NCI-H1092 (cell line): ENCODE results near the gene IFT57.
A peak's percentile ranks its signal among the peaks of the same experiment; 100 is the strongest.

ENCODE experiments used
- DNase-seq: peaks from one replicate; lab custom pipeline; 2025; lab: John Stamatoyannopoulos, UW

The IFT57 gene

DNA sequence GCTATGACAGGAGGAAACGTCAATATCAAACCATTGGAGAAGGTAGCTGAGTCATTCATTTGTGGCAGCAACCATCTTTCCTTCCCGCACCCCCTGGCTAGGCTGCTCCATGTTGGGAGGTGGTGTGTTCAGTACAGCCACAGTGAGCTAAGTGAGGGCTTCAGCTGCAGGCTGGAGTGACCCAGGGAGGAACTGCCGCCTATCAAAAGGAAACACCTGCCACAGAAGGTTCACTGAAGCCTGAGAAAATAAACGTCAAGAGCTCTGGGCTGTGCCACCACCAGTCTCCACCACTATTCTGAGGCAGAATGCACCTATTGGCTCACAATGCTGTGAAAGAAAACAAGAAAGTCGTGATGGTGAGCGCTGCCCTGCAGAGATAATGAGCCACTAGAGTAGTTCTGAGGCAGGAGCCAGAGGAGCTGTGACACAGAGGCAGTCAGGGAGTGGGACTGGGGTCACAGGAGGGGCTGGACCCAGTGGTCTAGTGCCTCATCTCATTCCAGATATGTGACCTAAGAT lies 96.6 kb downstream of the IFT57 start:
- DNase-seq: peak; percentile 77

DNA sequence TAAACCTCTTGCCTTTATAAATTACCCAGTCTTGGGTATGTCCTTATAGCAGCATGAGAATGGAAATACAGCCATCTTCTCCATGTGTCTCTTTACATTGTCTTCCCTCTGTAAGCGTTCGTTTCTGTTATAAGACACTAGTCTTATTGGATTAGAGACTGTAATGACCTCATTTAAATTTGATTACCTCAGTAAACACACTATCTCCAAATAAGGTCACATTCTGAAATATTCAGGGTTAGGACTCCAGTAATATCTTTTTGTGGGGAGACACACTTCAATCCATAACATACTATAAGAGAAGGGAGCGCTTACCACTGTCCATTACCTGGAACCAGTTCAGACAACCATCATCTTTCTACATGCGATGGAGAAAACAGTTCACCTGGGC lies 97.1 kb downstream of the IFT57 start:
- DNase-seq: no peak

DNA sequence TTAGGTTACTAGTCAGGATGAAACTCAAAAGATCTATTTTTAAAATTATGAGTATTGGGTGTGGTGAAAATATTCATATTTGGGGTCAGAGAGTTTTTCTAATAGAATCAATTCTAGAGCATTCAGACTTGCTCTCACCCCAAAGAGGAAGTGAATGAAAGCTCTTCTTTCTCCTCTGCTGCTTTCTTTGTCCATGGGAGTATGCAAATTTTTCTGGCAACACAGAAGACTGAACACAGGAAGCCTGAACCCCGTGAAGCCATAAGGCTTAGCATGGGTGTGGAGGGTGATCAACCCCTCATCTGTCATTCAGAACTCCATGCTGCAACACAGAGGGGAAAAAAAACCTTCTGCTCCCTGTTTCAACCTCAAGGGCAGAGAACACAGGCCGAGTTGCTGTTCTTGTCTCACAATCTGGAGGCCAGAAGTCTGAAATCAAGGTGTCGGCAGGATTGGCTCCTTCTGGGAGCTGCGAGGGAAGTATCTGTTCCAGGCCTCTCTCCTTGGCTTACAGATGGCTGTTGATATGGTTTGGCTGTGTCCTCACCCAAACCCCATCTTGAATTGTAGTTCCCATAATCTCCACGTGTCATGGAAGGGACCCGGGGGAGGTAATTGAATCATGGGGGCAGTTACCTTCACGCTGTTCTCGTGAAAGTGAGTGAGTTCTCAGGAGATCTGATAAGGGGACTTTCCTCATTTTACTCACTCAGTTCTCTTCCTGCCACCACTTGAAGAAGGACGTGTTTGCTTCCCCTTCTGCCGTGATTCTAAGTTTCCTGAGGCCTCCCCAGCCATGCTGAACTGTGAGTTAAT lies 97.7 kb downstream of the IFT57 start:
- DNase-seq: no peak

DNA sequence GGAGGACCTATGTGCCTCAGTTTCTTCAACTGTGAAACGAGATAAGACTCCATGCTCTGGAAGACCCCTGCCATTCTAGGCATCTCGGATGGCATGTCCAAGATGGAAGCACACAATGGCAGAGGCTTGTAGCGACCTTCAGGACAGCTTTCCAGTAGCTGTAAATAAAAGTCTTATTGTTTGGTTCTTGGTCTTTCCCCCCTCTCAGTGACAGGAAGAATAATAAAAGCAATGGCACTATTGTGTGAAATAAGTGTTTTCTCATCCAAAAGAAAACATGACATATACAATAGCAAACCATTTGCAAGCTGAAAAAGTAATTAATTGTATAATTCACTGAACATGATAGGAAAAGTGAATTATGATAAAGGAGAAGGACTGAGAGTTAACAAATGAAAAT lies 98.9 kb downstream of the IFT57 start:
- DNase-seq: no peak

DNA sequence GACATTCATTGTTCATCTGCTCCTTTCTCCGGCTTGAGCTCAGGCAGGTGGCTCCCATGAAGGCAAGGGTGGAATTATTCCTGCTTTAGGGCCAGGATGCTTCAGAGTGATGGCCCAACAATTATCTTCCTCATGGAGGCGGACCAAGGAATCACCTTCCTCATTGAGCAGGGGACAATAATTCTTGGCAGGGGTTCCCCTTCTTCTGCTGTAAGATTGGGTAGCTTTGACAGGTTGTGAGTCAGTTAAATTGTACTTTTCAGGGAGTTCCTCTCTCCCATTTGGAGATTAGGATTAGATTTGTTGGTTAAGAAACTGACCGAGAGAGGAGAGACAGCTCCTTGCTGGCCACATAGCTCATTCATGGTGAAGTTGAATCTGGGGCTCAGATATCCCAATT lies 99.9 kb downstream of the IFT57 start:
- no peak for DNase-seq

DNA sequence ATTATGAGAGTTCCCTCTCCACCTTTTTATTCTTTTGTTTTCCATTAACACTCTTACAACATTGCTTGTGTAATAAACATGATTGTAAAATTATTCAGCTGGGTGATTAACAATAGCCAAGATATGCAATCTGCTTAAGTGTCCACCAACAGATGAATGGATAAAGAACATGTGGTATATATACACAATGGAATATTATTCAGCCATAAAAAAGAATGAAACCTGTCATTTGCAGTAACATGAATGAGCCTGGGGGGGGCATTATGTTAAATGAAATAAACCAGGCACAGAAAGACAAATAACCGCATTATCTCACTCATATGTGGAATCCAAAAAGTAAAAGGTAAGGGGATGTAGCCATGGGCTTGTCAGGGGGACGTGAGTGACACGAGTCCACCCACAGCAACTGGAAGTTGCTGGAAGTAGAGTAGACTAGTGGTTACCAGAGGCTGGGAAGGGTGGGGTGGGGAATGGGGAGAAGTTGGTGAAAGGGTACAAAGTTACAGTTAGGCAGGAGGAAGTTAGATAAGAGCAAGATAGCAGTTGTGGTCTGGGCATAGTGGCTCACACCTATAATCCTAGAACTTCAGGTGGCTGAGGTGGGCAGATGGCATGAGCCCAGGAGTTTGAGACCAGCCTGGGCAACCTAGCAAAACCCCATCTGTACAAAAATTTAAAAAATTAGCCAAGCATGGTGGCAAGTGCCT lies 102.7 kb downstream of the IFT57 start:
- DNase-seq: no peak

DNA sequence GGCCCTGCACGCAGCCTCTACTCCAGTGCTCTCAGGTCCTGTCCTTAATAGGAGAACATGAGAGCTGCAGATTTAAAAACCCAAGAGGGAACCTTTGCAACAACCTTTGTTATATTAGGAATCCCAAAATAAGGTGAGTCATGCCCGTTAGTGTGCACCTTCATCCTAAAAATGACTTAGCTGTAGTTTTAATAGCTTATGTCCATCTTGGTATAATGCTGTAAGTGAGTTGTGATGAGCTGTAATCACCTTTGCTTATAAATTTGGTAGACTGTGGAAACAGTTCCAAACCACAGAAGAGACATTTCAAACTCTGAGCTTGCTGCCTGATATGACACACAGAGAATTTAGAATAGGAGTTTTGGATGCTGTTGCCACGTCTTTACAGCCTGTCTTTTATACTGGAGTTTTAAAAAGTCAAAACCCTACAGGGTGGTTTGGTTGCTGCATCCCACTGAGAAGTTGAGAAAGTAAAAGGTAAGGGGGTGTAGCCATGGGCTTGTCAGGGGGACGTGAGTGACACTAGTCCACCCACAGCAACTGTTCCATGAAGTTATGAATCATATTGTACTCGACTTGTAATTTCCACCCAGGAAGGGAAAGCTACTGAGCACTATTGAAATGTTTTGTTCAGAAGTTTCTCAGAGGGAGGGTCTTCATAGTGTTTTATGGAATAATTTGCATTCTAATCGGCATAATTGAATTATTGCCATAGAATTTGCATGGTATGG lies 104.0 kb downstream of the IFT57 start:
- DNase-seq: no peak

DNA sequence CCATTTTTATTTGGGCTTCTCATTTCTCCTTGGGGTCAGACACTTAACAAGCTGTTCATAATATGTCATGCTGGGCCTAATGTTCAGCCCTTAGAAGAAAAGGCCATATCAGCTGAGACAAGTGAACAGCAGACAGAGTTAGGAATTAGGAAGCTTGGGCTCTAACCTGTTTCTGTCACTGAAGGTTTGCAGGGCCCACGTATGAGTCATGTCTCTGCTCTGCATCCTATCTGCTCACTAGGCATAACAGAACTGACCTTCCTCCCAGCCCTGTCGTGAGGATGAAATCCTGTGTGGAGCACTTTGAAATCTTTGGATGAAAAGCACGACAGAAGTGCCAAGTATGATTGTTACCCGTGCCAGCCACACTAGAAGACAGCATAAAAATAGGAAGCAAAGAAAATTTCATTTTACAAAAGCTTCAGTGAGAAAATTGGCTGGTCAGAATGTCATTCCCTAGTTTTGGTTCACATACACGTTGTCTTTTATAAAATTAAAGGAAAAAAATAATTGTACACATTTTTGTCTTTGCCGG lies 104.9 kb downstream of the IFT57 start:
- DNase-seq: no peak

DNA sequence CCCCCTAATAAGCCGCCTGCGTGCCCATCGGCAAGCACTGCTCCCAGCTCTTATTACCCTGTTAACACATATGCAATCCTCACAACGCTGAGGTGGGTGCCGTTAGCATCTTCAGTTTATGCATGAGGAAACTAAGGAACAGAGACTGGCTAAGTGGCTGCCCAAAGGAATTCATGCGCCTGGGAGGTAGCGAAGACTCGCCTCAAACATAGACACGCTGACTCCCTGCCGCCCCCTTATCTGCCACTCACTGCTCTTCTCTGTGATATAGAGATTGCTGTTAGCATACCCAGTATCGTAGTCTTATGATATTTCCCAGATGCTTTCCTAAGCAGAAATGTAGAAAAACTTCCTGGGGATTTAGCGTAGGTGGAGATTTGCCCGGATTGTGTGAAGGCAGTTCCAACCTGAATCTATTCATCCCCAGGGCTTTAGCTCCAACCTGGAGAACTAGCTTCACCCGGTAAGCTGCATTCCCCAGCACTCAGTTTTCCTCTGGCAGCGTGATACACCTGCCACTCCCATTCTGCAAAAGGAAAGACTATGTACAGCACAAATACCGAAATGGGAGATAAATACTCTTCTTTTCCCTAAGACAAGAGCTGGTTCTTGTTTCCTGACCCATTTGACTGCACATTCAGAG lies 107.7 kb downstream of the IFT57 start:
- no peak for DNase-seq

DNA sequence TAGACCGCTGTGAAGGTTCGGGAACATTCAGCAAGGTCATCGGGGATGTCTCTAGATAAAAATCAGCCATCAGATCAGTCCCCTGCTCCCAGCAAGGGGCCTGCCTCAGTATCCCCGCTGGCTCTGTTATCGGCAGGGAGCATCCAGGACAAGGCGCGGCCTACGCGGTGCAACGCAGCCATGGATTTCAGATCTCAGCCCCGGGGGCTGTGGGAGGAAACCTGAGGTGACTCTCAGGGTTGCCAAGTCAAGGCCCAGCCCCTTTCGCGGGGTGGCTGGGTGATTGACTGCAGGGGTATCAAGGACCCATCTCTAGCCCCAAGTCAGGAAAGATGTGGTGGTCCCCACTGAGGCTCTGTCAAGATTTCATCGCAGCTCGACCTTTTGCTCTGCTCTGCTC lies 108.2 kb downstream of the IFT57 start:
- no peak for DNase-seq

DNA sequence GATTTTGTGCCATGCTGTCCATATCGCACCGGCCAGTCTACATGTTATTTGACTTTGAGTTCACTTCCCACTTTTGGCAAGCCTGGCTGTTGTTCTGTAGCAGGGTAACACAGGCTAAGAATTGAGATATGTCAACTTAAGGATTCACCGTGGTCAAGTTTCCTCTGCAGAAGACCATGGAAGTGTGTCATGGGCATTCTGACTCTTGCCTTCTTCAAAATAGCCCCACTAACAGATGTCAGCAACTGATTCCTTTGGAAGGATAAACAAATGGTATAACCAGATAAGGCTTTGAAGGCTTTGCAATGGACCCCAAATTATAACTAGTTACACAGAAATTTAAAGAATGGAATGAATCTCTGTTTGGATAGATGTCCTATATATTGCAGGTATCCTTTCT lies 111.3 kb downstream of the IFT57 start:
- DNase-seq: no peak
